ENCODE results near the gene C6.
A peak's percentile ranks its signal among the peaks of the same experiment; 100 is the strongest.
"Not testable (repeated sequence)": the region's sequence is repeated elsewhere in the genome, so short reads cannot be mapped to it uniquely, and the experiment has no call there.

C6 gene

GRCh38 chr5:41196197-41196596 is 17.1 kb downstream of the C6 start:
- DNase-seq, result no peak

GRCh38 chr5:41195228-41195627 is 18.1 kb downstream of the C6 start:
- no peak for DNase-seq

GRCh38 chr5:41194339-41194738 is 19.0 kb downstream of the C6 start:
- no peak for DNase-seq

GRCh38 chr5:41193456-41194205 is 19.7 kb downstream of the C6 start:
- no peak for DNase-seq

- DNase-seq, result no peak
These were observed 22.1 kb downstream of the C6 start for GRCh38 chr5:41191249-41191648.

GRCh38 chr5:41186143-41186542 is 27.2 kb downstream of the C6 start:
- no peak for DNase-seq

- not testable (repeated sequence) for DNase-seq
These were observed 30.0 kb downstream of the C6 start for GRCh38 chr5:41183331-41183730.

- no peak for DNase-seq
These were observed 30.7 kb downstream of the C6 start for GRCh38 chr5:41182666-41183065.

GRCh38 chr5:41181691-41182564 is 31.4 kb downstream of the C6 start:
- DNase-seq, result no peak

- no peak for DNase-seq
These were observed 36.4 kb downstream of the C6 start for GRCh38 chr5:41176952-41177351.

- DNase-seq, result no peak
These were observed 41.3 kb downstream of the C6 start for GRCh38 chr5:41172012-41172411.

- no peak for DNase-seq
These were observed 52.1 kb downstream of the C6 start for GRCh38 chr5:41161271-41161670.

GRCh38 chr5:41157272-41157894 is 55.9 kb downstream of the C6 start:
- no peak for DNase-seq

GRCh38 chr5:41156739-41157138 is 56.6 kb downstream of the C6 start:
- DNase-seq, result no peak

GRCh38 chr5:41154491-41154890 is 58.8 kb downstream of the C6 start:
- no peak for DNase-seq

GRCh38 chr5:41151564-41151963 is 61.8 kb downstream of the C6 start:
- no peak for DNase-seq

GRCh38 chr5:41148448-41148847 is 64.9 kb downstream of the C6 start:
- no peak for DNase-seq

GRCh38 chr5:41145306-41145705 is 68.0 kb downstream of the C6 start:
- no peak for DNase-seq

GRCh38 chr5:41143131-41143901 is 70.0 kb downstream of the C6 start:
- no peak for DNase-seq

- DNase-seq, result peak; percentile 0
These were observed 85.2 kb downstream of the C6 start for GRCh38 chr5:41127967-41128690.

GRCh38 chr5:41122459-41122858 is 90.9 kb downstream of the C6 start:
- no peak for DNase-seq

GRCh38 chr5:41120600-41120999 is 92.7 kb downstream of the C6 start:
- DNase-seq, result no peak

All from COR-L47 (cell line).